ENCODE measurements around the gene STRN3.
"Not testable (repeated sequence)": the region's sequence is repeated elsewhere in the genome, so short reads cannot be mapped to it uniquely, and the experiment has no call there.

The STRN3 gene

GRCh38 chr14:30907659-30908057 lies 118.5 kb downstream of the STRN3 start:
- TF ChIP-seq POLR2A (IDR thresholded peaks at IDR 0.05; ENCODE audit: low read length), result no peak
- DNase-seq, result peak; percentile 14 to 20

- no peak for TF ChIP-seq POLR2A (IDR thresholded peaks at IDR 0.05; ENCODE audit: low read length)
- TF ChIP-seq GATA1 (IDR thresholded peaks at IDR 0.05; ENCODE audit: low read depth, low read length), result no peak
- DNase-seq, result peak; percentile 44 to 53
Observed at GRCh38 chr14:30906752-30907658, 119.2 kb downstream of the STRN3 start.

GRCh38 chr14:30903285-30904124 lies 122.7 kb downstream of the STRN3 start:
- DNase-seq, result no peak
- TF ChIP-seq GATA1 (IDR thresholded peaks at IDR 0.05; ENCODE audit: low read depth, low read length) (no peak), POLR2A (IDR thresholded peaks at IDR 0.05; ENCODE audit: low read length) (no peak)

- DNase-seq, result not testable (repeated sequence)
Observed at GRCh38 chr14:30897121-30897520, 129.1 kb downstream of the STRN3 start.

- no peak for DNase-seq
- TF ChIP-seq POLR2A (IDR thresholded peaks at IDR 0.05; ENCODE audit: low read length) (no peak), GATA1 (IDR thresholded peaks at IDR 0.05; ENCODE audit: low read depth, low read length) (no peak)
Observed at GRCh38 chr14:30896435-30896834, 129.7 kb downstream of the STRN3 start.

- TF ChIP-seq GATA1 (IDR thresholded peaks at IDR 0.05; ENCODE audit: low read depth, low read length), result no peak
- no peak for TF ChIP-seq POLR2A (IDR thresholded peaks at IDR 0.05; ENCODE audit: low read length)
- no peak for DNase-seq
Observed at GRCh38 chr14:30894923-30895515, 131.2 kb downstream of the STRN3 start.

- no peak for DNase-seq
- TF ChIP-seq GATA1 (IDR thresholded peaks at IDR 0.05; ENCODE audit: low read depth, low read length) (no peak), POLR2A (IDR thresholded peaks at IDR 0.05; ENCODE audit: low read length) (no peak)
Observed at GRCh38 chr14:30893819-30894218, 132.4 kb downstream of the STRN3 start.

- TF ChIP-seq GATA1 (IDR thresholded peaks at IDR 0.05; ENCODE audit: low read depth, low read length) (no peak), POLR2A (IDR thresholded peaks at IDR 0.05; ENCODE audit: low read length) (no peak)
- DNase-seq, result no peak
Observed at GRCh38 chr14:30889244-30889594, 137.0 kb downstream of the STRN3 start.

- TF ChIP-seq GATA1 (IDR thresholded peaks at IDR 0.05; ENCODE audit: low read depth, low read length), result no peak
- DNase-seq, result no peak
Observed at GRCh38 chr14:30888480-30889243, 137.5 kb downstream of the STRN3 start.

- TF ChIP-seq GATA1 (IDR thresholded peaks at IDR 0.05; ENCODE audit: low read depth, low read length), result no peak
- no peak for TF ChIP-seq POLR2A (IDR thresholded peaks at IDR 0.05; ENCODE audit: low read length)
- DNase-seq, result peak in 1 of 2 experiments; percentile 32
Observed at GRCh38 chr14:30885840-30886740, 140.1 kb downstream of the STRN3 start.

- TF ChIP-seq GATA1 (IDR thresholded peaks at IDR 0.05; ENCODE audit: low read depth, low read length), result no peak
- TF ChIP-seq POLR2A (IDR thresholded peaks at IDR 0.05; ENCODE audit: low read length), result peak; percentile 5
- DNase-seq, result peak; percentile 46 to 76
Observed at GRCh38 chr14:30884901-30885300, 141.3 kb downstream of the STRN3 start.

- TF ChIP-seq POLR2A (IDR thresholded peaks at IDR 0.05; ENCODE audit: low read length), result no peak
- no peak for TF ChIP-seq GATA1 (IDR thresholded peaks at IDR 0.05; ENCODE audit: low read depth, low read length)
- DNase-seq, result no peak
Observed at GRCh38 chr14:30883508-30884294, 142.5 kb downstream of the STRN3 start.

Data from erythroblast (primary cell).